22Rv1 (cell line): ENCODE data around the gene NDC80.

Experiments used
- ZFX ChIP-seq: fragments of 450-650 bp; IDR thresholded peaks from 2 replicates; pipeline ENCODE4 v1.6.1; 2017; ENCODE audit warnings: antibody characterized with exemption, borderline replicate concordance
- TF ChIP-seq, protein P1 (sequence below): fragments of 450-650 bp; IDR thresholded peaks from 2 replicates; pipeline ENCODE4 v1.5.1; 2017; ENCODE audit warnings: mild to moderate bottlenecking

DNA sequence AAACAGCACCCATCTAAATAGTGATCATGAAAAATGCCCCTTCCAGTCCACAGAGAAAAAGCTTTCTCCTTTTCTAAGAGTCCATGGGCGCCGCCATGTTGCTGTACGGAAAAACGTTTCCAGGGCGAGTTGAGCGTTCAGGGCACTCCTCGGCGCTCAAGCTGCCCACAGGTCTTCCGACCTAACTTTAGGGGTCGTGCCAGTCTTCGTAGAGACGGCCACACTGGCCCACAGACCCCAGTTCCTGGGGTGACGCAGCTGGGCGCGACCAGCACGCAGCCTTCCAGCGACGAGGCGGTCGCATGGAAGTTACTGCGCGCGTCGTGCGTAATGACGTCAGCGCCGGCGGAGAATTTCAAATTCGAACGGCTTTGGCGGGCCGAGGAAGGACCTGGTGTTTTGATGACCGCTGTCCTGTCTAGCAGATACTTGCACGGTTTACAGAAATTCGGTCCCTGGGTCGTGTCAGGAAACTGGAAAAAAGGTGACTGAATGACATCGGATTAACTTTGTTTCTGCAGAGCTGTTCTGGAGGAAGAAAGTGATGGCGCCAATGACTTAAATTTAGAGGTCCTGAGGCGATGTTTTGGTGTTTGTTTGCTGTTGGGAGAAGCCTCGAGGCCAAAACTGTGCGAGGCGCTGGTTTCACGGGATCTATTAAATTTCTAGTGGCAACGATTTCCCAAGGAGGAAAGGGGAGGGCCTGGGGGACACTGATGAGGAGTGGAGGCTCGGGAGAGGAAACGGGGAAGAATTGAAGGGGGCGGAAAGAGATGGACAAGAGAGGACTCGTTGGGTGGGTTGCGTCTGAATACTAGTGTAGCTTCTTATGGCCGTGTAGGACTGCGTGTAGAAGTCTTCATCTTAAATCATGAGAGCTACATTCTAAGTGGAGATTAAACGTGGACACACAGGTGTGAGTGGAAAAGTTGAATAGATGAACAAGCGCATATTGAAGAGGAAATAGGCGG is at the start of gene NDC80, which contains the start of gene METTL4:
- TF ChIP-seq, protein P1, sequence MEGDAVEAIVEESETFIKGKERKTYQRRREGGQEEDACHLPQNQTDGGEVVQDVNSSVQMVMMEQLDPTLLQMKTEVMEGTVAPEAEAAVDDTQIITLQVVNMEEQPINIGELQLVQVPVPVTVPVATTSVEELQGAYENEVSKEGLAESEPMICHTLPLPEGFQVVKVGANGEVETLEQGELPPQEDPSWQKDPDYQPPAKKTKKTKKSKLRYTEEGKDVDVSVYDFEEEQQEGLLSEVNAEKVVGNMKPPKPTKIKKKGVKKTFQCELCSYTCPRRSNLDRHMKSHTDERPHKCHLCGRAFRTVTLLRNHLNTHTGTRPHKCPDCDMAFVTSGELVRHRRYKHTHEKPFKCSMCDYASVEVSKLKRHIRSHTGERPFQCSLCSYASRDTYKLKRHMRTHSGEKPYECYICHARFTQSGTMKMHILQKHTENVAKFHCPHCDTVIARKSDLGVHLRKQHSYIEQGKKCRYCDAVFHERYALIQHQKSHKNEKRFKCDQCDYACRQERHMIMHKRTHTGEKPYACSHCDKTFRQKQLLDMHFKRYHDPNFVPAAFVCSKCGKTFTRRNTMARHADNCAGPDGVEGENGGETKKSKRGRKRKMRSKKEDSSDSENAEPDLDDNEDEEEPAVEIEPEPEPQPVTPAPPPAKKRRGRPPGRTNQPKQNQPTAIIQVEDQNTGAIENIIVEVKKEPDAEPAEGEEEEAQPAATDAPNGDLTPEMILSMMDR, result no peak
- no peak for TF ChIP-seq ZFX
